Measurements from ENCODE around the gene CRPPA. TPM values are rescaled to one million over a fixed set of nuclear protein-coding genes. Genes with fewer than 3 reads are reported as not detected.

Gene CRPPA
- total RNA-seq, 1 donor from 2014 or later: 3.8 TPM

GRCh38 chr7:16409777-16410176 lies 11.6 kb downstream of the CRPPA start:
- Mint-ChIP-seq H3K4me1 (ENCODE audit: low read depth) (no peaks in the 10 kb centered on the region), H3K36me3 (ENCODE audit: insufficient read depth) (no peaks in the 10 kb centered on the region), H3K27me3 (no peaks in the 10 kb centered on the region), H3K9me3 (ENCODE audit: low read depth) (no peaks in the 10 kb centered on the region), H3K27ac (no peak overlapping the region), H3K4me3 (ENCODE audit: low read depth) (no peak overlapping the region)
- TF ChIP-seq CTCF (IDR thresholded peaks at IDR 0.05; ENCODE audit: unreplicated experiment): no peak
- no peak for DNase-seq (ENCODE audit: low spot score, unreplicated experiment)

- Mint-ChIP-seq H3K27ac (no peak overlapping the region), H3K9me3 (ENCODE audit: low read depth) (peaks cover 17% of the 10 kb centered on the region), H3K36me3 (ENCODE audit: insufficient read depth) (peaks cover 19% of the 10 kb centered on the region), H3K4me1 (ENCODE audit: low read depth) (no peaks in the 10 kb centered on the region), H3K27me3 (no peaks in the 10 kb centered on the region), H3K4me3 (ENCODE audit: low read depth) (no peak overlapping the region)
- no peak for TF ChIP-seq CTCF (IDR thresholded peaks at IDR 0.05; ENCODE audit: unreplicated experiment)
- no peak for DNase-seq (ENCODE audit: low spot score, unreplicated experiment)
Observed at GRCh38 chr7:16404636-16405035, 16.7 kb downstream of the CRPPA start.

- peaks cover 25% of the 10 kb centered on the region for H3K36me3 Mint-ChIP-seq (ENCODE audit: insufficient read depth)
- H3K27ac Mint-ChIP-seq: no peak overlapping the region
- no peak for DNase-seq (ENCODE audit: low spot score, unreplicated experiment)
- no peaks in the 10 kb centered on the region for H3K27me3 Mint-ChIP-seq
- no peak overlapping the region for H3K4me3 Mint-ChIP-seq (ENCODE audit: low read depth)
- no peaks in the 10 kb centered on the region for H3K4me1 Mint-ChIP-seq (ENCODE audit: low read depth)
- peaks cover 21% of the 10 kb centered on the region for H3K9me3 Mint-ChIP-seq (ENCODE audit: low read depth)
- no peak for TF ChIP-seq CTCF (IDR thresholded peaks at IDR 0.05; ENCODE audit: unreplicated experiment)
Observed at GRCh38 chr7:16403475-16403874, 17.9 kb downstream of the CRPPA start.

- H3K4me3 Mint-ChIP-seq (ENCODE audit: low read depth): no peak overlapping the region
- no peaks in the 10 kb centered on the region for H3K4me1 Mint-ChIP-seq (ENCODE audit: low read depth)
- peaks cover 24% of the 10 kb centered on the region for H3K9me3 Mint-ChIP-seq (ENCODE audit: low read depth)
- no peaks in the 10 kb centered on the region for H3K27me3 Mint-ChIP-seq
- DNase-seq (ENCODE audit: low spot score, unreplicated experiment): no peak
- H3K36me3 Mint-ChIP-seq (ENCODE audit: insufficient read depth): peaks cover 28% of the 10 kb centered on the region
- no peak for TF ChIP-seq CTCF (IDR thresholded peaks at IDR 0.05; ENCODE audit: unreplicated experiment)
- no peak overlapping the region for H3K27ac Mint-ChIP-seq
Observed at GRCh38 chr7:16402940-16403339, 18.4 kb downstream of the CRPPA start.

- no peak overlapping the region for H3K27ac Mint-ChIP-seq
- DNase-seq (ENCODE audit: low spot score, unreplicated experiment): no peak
- TF ChIP-seq CTCF (IDR thresholded peaks at IDR 0.05; ENCODE audit: unreplicated experiment): no peak
- H3K36me3 Mint-ChIP-seq (ENCODE audit: insufficient read depth): peaks cover 32% of the 10 kb centered on the region
- peaks cover 26% of the 10 kb centered on the region for H3K9me3 Mint-ChIP-seq (ENCODE audit: low read depth)
- H3K27me3 Mint-ChIP-seq: no peaks in the 10 kb centered on the region
- no peaks in the 10 kb centered on the region for H3K4me1 Mint-ChIP-seq (ENCODE audit: low read depth)
- no peak overlapping the region for H3K4me3 Mint-ChIP-seq (ENCODE audit: low read depth)
Observed at GRCh38 chr7:16402091-16402490, 19.2 kb downstream of the CRPPA start.

All from progenitor cell of endocrine pancreas (in vitro differentiated cells).